DMS53 treated with DMSO at 0.1 percent for 48 hours (cell line): ENCODE data around the gene BTN3A1.
"Not testable (repeated sequence)": the region's sequence is repeated elsewhere in the genome, so short reads cannot be mapped to it uniquely, and the experiment has no call there.

ENCODE experiments used
- DNase-seq: peaks from one replicate; lab custom pipeline; 2025; ENCODE audit not compliant: unreplicated experiment; lab: John Stamatoyannopoulos, UW

BTN3A1 gene

DNA sequence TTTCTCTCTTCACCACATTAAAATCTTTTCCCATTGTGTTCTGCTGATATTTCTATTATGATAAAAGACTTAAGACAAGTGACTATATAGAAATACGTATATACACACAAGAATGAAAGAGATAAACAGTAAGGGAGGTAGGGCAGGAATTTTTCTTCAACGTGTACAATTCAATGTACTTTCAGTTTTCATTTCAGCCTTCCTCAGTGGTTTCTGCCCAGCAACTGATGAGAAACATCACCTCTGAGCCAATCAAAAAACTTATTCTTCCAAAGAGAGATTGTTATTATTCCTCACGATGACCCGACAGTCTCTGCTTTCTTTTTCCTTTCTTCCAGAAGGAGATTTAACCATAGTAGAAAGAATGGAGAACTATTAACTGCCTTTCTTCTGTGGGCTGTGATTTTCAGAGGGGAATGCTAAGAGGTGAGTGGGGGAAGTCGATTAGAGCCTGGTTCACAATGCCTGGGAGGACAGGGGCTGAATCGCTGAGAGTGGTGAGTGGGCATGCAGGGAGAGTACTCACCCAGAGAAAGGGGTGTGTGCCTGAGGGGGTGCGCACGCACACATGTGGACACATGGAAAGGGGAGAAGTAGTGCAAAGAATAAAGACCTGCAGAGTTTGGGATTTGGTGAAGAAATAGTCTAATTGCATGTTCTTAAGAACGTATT, at the start of gene BTN3A1:
TSS of gene BTN3A1 (plus strand) at position 289 of the 672 bp plus-strand sequence. CDS start 3,289 bp downstream, outside the sequence.
- peak; percentile 66 for DNase-seq

DNA sequence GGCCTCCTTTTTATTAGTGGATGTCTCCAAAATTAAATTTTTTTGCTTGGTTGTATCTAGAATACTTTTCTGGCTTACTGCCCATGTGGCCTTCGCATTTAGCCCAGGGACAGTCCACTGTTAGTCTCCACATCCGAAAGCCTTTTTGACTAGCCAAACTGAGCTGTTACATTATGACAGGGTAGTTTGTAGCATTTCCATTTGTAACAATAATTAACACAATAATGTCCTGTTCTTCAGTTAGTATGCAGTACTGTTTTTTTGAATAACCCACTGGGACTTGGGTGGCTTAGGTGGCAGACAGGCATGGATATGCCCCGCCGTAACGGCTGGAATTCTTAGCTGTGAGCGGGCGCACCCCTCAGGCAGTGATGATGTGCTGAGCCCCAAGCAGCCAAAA, 49.8 kb upstream of the BTN3A1 start:
- DNase-seq: no peak

DNA sequence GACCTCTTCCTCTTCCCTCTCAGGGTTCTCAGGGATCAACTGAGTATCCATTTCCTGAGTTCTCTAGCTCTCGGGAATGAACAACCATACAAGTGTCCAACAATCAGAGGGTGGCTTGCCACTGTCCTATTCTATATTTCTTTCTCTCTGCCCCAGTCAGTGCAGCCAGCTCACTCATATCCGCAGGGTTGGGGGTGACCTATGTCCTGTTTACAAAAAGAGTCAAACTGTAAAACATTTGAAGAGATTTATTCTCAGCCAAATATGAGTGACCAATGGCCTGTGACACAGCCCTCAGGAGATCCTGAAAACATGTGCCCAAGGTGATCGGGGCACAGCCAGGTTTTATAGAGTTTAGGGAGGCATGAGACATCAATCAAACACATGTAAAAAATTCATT, 47.9 kb upstream of the BTN3A1 start:
- no peak for DNase-seq

DNA sequence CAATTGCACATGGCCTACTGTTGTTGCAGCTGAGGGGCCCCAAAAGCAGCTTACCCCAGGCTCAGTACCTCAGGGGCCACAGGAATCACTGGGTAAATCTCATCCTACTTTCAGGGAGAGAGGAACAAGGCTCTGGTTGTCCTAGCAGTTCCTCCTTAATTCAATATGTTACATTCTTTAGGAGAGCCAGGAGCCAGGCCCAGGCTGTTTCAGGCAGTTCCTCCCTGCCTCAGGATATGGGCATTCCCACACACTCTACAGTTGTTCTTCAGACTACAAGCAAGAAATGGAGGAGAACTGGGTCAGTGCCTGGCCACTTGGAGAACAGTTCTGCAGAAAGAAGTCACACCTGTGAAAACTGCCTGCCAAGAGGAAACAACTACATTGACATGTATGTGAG, 46.7 kb upstream of the BTN3A1 start:
- no peak for DNase-seq

DNA sequence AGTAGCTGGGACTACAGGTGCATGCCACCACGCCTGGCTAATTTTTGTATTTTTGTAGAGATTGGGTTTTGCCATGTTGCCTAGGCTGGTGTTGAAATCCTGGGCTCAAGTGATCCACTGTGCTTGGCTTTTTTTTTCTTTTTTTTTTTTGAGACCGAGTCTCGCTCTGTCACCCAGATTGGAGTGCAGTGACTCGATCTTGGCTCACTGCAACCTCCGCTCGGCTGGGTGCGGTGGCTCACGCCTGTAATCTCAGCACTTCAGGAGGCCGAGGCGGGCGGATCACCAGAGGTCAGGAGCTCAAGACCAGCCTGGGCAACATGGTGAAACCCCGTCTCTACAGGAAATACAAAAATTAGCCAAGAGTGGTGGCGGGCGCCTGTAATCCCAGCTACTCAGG, 44.5 kb upstream of the BTN3A1 start:
- not testable (repeated sequence) for DNase-seq

DNA sequence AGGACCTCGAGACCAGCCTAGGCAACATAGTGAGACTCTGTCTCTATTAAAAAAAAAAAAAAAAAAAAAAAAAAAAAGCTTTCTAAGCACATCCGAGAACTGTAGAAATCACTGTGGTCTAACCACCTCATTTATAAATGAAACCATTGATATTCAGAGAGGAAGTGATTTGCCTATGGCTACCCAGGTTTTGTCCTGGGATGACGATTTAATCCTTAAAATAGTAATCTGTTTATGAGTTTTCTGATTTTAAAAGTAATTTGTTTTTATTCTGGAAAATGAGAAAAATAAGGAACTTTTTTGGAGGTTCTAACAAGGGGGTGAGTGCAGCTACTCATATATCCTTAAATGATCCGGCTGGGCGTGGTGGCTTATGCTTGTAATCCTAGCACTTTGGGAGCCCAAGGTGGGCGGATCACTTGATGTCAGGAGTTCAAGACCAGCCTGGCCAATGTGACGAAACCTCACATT, 43.5 kb upstream of the BTN3A1 start:
- DNase-seq: no peak

DNA sequence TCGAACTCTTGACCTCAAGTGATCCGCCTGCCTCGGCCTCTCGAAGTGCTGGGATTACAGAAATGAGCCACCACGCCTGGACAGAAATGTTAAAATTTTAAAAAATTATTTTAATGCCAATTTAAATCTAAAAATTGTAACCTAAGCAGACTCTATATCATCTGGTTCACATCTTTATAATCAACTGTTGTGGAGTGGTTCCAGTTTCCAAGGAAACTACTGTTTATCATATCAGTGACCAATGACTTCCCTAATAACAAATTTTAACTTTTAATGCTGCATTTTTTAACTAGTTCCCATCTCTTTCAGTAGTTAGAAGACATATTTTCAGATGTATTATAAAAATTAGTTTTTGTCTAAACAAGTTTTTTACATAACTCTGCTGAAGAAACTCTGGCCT, 42.3 kb upstream of the BTN3A1 start:
- no peak for DNase-seq

DNA sequence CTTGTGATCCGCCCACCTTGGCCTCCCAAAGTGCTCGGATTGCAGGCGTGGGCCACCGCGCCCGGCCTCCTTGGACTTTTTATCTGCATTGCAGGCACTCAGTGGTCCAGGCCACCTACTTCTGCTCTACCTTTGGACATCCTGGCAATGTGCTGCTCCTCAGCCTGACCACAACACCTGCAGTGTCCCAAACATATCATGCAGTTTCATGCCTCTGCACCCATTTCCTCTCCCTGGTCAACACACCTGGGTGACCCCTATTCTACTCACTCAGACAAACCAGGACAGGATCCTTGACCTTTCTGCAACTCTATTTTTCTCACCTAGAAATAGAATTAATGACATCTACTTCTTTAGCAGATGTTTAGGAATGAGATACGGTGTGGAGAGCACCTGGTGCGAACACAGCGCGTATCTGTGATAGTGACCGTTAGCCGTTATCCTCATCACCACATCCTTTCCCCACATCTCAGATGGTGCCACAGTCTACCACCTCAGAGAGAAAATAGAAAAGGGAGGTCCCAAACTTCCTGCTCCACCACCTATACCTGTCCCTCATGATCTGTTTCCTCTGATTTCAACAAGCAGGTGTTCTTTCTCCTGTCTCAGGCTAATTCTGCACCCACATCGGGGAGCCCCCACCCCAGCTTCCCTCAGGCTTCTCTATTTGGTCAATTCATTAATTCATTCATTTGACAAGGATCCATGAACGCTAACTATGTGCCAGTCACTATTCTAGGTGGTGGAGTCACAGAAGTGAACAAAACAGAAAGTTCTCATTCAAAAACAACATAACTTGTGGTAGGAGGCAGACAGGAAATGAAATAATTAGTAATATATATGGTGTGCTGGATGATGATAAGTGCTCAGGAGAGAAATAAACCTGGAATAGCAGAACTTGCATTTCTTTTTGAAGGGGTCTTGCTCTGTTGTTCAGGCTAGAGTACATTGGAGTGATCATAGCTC, 41.3 kb upstream of the BTN3A1 start:
- no peak for DNase-seq

DNA sequence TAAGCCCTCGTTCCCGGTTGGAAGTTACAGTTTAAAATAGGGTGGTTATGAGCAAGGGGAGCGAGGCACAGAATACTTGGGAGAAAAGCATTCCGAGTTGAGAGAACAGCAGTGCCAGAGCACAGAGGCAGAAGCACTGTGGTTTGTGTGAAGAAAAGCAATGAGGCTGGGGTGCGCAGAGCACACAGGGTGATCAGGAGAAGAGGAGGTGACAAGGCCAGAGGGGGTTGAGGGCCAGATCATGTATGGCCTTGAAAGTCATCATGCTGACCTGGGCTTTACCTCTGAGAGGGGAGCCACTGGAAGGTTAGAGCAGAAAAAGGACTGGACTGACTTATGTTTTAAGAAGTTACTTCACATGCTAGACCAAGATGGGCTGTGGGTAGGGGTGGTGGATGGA, 40.5 kb upstream of the BTN3A1 start:
- no peak for DNase-seq

DNA sequence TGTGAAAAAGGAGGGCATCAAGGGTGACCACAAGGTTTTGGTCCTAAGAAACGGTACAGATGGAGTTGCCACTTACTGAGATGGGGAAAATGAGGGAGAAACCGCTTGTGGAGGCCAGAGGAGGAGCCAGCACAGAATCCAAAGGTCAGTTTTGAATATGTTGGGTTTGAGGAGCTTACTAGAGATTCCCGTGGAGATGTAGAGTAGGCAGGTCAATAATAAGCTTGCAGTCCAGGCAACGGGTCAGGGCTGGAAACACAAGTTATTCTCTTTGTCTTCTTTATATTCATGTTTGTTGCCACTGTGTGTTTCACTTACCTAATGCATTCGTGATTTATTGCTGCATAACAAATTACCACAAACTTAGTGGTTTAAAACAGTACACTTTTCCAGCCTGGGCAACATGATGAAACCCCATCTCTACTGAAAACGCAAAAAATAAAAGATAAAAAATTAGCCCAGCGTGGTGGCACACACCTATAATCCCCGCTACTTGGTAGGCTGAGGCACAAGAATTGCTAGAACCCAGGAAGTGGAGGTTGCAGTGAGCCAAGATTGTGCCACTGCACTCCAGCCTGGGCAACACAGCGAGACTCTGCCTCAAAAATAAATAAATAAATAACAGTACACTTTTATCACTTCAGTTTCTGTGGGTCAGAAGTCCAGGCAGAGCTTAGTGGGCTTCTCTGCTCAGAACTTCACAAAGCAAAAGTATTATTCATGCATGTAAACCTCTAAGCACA, 39.8 kb upstream of the BTN3A1 start:
- DNase-seq: no peak

DNA sequence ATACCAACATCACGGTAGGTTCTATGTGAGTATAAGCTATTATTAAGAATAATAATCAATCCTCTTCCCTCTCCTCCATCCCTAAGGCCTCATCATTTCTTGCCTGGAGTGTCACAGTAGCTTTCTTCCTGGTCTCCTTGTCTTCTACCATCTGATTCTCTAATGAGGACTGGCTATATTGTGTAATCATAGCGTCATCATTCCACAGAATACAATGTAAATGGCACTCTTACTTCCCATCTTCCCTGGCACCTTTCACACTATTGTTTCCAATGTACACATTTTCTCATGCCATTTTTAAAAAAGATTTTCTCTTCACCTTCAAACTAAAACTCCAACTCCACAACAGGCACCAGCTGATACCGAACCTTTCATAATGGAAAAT, 39.2 kb upstream of the BTN3A1 start:
- DNase-seq: no peak

DNA sequence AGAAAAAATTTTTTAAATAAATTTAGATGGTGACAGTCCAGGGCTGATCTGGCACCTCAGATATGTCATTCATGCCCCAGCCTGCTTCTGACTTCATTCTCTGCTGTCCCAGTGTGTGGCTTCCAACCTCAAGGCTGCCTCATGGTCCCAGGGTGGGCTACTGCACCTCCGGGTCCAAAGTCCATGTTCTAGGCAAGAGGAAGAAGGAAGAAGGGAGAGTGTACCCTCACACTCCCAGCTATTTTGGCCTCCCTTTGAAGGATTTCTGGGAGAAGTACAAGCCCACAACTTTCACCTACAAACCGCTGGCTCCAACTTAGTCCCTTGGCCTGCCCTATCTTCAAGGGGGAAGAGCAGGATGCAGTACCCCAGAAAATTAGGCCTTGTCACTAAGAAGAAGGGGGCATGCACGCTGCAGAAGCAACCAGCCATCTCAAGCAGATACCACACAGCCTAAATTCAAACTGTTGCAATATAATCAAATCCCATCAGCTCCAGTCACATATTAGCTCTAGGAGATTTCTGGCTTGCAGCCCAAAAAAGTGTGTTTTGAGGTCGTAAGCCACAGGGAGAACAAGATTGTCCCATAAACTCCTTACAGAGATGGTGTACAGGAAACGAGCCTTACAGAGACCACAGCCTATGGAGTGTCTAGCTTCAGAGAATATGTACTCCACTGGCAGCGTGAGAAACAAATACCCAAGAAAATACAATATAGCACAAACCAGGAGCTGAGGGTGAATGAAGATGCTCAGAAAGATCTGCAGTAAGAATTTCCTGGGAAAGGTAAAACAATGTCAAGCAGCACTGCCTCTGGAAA, 38.0 kb upstream of the BTN3A1 start:
- no peak for DNase-seq

DNA sequence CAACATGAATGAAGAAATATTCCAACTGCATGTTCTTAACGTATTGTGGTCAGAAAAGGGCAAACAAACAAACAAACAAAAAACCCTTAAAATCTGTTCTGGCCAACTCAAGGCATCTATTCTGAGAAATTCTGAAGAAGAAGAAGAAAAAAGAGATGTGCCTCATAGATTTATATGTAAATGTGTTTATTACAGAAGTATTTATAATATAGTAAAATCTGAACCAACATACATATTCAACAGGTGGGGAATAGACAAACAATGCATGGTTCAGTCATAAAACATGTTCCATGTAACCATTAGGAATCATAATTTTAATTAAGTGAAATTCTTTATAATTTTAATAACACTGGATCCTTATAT, 36.5 kb upstream of the BTN3A1 start:
- DNase-seq: no peak

DNA sequence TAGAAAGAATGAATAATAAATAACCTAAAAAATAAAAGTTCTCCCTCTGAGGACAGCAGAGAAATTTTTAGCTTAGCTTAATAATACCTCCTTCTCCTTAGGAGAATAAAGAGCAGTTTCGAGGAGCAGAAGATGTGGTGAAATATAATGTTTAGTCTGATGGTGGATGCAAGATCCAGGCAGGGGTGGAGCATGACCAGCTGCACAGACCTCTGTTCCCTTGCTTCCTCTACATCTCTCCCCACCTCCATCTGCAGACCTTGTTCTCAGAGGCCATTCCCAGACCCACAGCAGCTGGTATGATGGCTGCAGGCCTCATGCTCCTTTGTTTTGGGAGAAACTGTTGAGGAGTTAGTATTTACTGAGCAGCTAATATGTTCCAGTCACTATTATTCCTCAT, 35.6 kb upstream of the BTN3A1 start:
- DNase-seq: peak; percentile 10

DNA sequence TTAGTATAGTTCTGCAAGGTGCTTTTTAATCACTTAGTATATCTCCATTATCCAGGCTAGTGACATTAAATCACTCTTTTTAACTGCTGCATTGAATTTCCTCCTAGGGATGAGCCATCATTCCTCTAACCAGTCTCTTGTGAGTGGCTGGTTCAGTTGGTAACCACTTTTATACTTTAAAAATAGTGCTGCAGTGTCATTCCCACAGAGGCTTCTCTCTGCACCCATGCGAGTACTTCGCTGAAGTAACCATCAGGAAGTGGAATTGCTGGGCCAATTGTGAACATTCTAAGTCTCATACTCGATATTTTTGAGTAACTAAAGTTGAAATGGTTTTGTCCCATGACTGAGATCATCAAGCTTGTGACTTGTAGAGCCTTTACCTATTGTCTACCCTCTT, 35.0 kb upstream of the BTN3A1 start:
- no peak for DNase-seq

DNA sequence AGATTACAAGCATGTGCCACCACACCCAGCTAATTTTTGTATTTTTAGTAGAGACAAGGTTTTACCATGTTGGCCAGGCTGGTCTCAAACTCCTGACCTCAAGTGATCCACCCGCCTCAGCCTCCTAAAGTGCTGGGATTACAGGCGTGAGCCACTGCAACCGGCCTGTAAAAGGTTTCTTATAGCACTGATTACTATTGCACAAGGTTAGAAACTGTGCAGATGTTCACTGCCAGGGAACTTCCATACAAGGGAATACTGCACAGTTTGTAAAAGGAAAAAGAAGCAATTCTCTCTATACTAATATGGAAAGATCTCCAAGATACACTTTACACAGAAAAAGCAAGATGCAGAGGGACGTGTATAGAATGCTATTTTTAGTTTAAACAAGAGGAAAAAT, 30.3 kb upstream of the BTN3A1 start:
- DNase-seq: not testable (repeated sequence)

DNA sequence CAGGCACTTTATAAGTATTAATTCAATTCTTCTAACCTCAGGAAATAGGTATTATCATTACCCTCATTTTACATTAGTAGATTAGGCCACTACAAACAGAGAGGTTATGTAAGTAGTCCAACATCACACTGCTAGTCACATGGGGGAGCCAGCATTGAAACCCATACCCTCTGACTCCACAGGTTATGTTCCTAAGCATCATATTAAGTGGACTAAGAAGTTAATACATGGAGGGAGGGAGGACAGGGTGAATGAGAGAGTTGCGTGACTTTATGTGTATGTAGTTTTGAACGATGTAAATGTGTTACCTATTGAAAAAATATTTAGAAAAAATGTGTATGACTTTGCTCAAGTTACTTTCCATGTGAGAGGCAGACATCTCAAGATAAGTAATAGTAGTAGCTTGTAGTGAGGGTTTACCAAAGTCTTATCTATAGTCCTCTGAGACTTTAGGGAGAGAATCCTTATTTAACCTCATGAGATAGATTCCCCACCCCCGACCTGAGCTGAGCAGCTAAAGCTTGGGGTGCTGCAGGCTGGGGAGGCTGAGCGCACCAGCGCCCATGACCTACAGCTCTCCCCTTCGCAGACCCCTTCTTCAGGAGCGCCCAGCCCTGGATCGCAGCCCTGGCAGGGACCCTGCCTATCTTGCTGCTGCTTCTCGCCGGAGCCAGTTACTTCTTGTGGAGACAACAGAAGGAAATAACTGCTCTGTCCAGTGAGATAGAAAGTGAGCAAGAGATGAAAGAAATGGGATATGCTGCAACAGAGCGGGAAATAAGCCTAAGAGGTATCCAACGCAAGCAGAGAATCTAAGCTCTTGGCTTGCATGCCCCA, 29.5 kb upstream of the BTN3A1 start:
- no peak for DNase-seq

DNA sequence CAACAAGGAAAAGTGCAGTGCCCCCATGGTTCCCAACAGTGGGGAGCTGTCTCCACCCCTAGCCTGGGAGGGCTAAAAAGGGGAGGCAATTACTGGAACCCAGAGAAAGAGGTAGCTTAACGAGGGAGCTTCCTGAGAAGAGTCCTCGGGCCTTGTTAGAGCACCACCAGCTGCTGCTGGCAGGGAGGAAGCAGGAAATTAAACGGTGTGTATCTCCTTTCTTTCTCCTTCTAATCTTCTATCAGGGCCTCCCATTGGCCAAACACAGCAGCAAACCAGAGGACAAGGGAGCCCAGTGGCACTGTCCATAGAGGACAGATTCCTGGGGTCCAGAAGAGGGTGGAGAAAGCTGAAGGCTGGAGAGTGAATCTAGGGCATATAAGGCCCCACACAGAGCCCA, 26.8 kb upstream of the BTN3A1 start:
- no peak for DNase-seq

DNA sequence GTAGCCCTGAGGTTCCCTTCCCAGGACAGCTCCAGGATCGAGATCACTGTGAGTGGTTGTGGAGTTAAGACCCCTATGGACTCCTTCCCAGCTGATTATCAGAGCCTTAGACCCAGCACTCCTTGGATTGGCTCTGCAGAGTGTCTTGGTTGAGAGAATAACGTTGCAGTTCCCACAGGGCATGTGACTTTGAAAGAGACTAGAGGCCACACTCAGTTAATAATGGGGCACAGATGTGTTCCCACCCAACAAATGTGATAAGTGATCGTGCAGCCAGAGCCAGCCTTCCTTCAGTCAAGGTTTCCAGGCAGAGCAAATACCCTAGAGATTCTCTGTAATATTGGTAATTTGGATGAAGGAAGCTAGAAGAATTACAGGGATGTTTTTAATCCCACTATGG, 24.4 kb upstream of the BTN3A1 start:
- DNase-seq: no peak

DNA sequence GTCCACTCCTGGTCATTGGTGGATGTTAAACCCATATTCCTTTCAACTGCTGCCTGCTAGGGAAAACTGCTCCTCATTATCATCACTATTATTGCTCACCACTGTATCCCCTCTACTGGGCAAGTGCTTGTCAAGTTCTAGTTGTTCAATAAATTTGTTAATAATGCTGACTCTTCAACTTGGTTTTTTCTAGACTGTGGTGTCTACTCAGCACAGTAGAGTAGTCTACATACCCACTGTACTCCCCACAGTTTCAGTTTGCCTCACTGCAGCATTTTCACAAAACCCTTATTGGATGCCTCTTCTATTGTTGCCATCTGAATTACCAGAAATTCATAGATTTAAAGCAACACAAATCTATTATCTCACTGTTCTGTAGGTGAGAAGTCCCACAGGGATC, 23.9 kb upstream of the BTN3A1 start:
- not testable (repeated sequence) for DNase-seq
